ENCODE results near the gene GIMAP2. TPM values are rescaled to one million over a fixed set of nuclear protein-coding genes. Genes with fewer than 3 reads are reported as not detected.

Gene GIMAP2
- total RNA-seq, 2 donors from 2014 or later: not detected

DNA sequence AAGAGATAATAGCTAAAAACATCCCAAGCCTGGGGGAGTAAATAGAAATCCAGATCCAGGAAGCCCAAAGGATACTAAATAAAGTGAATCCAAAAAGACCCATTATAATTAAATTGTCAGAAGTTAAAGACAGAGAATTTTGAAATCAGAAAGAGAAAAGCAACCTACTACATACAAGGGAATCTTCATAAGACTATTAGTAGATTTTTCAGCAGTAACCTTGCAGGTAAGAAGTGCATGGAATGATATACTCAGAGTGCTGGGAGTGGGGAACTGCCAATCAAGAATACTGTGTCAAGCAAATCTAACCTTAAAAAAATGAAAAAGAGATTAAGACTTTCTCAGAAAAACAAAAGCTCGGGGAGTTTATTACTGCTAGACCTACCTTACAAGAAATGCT, 17.7 kb downstream of the GIMAP2 start:
- no peak overlapping the region for H3K4me3 Mint-ChIP-seq
- Histone ChIP-seq H3K27me3 (ENCODE audit: control insufficient read depth, insufficient read depth, low read length, poor library complexity, severe bottlenecking) (no peaks in the 10 kb centered on the region), H3K4me3 (ENCODE audit: low read length) (no peak overlapping the region), H3K27ac (ENCODE audit: low read depth, low read length) (no peak overlapping the region), H3K9me3 (ENCODE audit: control insufficient read depth, low read length) (peaks cover 32% of the 10 kb centered on the region), H3K36me3 (ENCODE audit: control insufficient read depth, insufficient read depth, low read length) (no peaks in the 10 kb centered on the region), H3K9ac (ENCODE audit: extremely low read depth, low read length, poor library complexity, severe bottlenecking) (no peak overlapping the region), H3K4me1 (ENCODE audit: control insufficient read depth, insufficient read depth, low read length) (no peaks in the 10 kb centered on the region)
- peaks cover 56% of the 10 kb centered on the region for H3K9me3 Mint-ChIP-seq
- TF ChIP-seq, protein P1, sequence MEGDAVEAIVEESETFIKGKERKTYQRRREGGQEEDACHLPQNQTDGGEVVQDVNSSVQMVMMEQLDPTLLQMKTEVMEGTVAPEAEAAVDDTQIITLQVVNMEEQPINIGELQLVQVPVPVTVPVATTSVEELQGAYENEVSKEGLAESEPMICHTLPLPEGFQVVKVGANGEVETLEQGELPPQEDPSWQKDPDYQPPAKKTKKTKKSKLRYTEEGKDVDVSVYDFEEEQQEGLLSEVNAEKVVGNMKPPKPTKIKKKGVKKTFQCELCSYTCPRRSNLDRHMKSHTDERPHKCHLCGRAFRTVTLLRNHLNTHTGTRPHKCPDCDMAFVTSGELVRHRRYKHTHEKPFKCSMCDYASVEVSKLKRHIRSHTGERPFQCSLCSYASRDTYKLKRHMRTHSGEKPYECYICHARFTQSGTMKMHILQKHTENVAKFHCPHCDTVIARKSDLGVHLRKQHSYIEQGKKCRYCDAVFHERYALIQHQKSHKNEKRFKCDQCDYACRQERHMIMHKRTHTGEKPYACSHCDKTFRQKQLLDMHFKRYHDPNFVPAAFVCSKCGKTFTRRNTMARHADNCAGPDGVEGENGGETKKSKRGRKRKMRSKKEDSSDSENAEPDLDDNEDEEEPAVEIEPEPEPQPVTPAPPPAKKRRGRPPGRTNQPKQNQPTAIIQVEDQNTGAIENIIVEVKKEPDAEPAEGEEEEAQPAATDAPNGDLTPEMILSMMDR (conservative IDR thresholded peaks at IDR 0.05): no peak
- H3K36me3 Mint-ChIP-seq (ENCODE audit: low read depth): no peaks in the 10 kb centered on the region
- DNase-seq: no peak
- 71% methylated on average over 1 of the region's 1 CpG; no CpG with 5 or more reads in 1 of the 2 experiments for WGBS, 2 experiments (ENCODE audit: insufficient coverage in 1 of 2, insufficient read length in 1 of 2)
- no peak overlapping the region for H3K27ac Mint-ChIP-seq
- no peaks in the 10 kb centered on the region for H3K4me1 Mint-ChIP-seq
- peaks cover 7% of the 10 kb centered on the region for H3K27me3 Mint-ChIP-seq (ENCODE audit: insufficient read depth)

GRCh38 chr7:150715293-150715692, 29.8 kb downstream of the GIMAP2 start:
- no peak overlapping the region for H3K4me3 Mint-ChIP-seq
- H3K36me3 ChIP-seq (ENCODE audit: control insufficient read depth, insufficient read depth, low read length): no peaks in the 10 kb centered on the region
- no peaks in the 10 kb centered on the region for H3K9me3 ChIP-seq (ENCODE audit: control insufficient read depth, low read length)
- no peaks in the 10 kb centered on the region for H3K4me1 ChIP-seq (ENCODE audit: control insufficient read depth, insufficient read depth, low read length)
- no peak overlapping the region for H3K27ac ChIP-seq (ENCODE audit: low read depth, low read length)
- H3K27ac Mint-ChIP-seq: no peak overlapping the region
- no peak overlapping the region for H3K9ac ChIP-seq (ENCODE audit: extremely low read depth, low read length, poor library complexity, severe bottlenecking)
- DNase-seq: no peak
- H3K4me3 ChIP-seq (ENCODE audit: low read length): no peak overlapping the region
- H3K9me3 Mint-ChIP-seq: peaks cover 13% of the 10 kb centered on the region
- H3K4me1 Mint-ChIP-seq: no peaks in the 10 kb centered on the region
- peaks cover 49% of the 10 kb centered on the region for H3K27me3 ChIP-seq (ENCODE audit: control insufficient read depth, insufficient read depth, low read length, poor library complexity, severe bottlenecking)
- TF ChIP-seq, protein P1 (conservative IDR thresholded peaks at IDR 0.05): no peak
- WGBS, 2 experiments (ENCODE audit: insufficient coverage in 1 of 2, insufficient read length in 1 of 2): 63 to 87% methylated on average over 4 of the region's 4 CpGs
- no peaks in the 10 kb centered on the region for H3K36me3 Mint-ChIP-seq (ENCODE audit: low read depth)
- H3K27me3 Mint-ChIP-seq (ENCODE audit: insufficient read depth): peaks cover 70% of the 10 kb centered on the region

- Histone ChIP-seq H3K27ac (ENCODE audit: low read depth, low read length) (no peak overlapping the region), H3K9ac (ENCODE audit: extremely low read depth, low read length, poor library complexity, severe bottlenecking) (no peak overlapping the region), H3K4me1 (ENCODE audit: control insufficient read depth, insufficient read depth, low read length) (no peaks in the 10 kb centered on the region), H3K27me3 (ENCODE audit: control insufficient read depth, insufficient read depth, low read length, poor library complexity, severe bottlenecking) (peaks cover 49% of the 10 kb centered on the region), H3K36me3 (ENCODE audit: control insufficient read depth, insufficient read depth, low read length) (no peaks in the 10 kb centered on the region), H3K4me3 (ENCODE audit: low read length) (no peak overlapping the region), H3K9me3 (ENCODE audit: control insufficient read depth, low read length) (no peaks in the 10 kb centered on the region)
- Mint-ChIP-seq H3K36me3 (ENCODE audit: low read depth) (no peaks in the 10 kb centered on the region), H3K4me1 (no peaks in the 10 kb centered on the region), H3K4me3 (no peak overlapping the region), H3K27ac (no peak overlapping the region), H3K27me3 (ENCODE audit: insufficient read depth) (peaks cover 74% of the 10 kb centered on the region), H3K9me3 (peaks cover 13% of the 10 kb centered on the region)
- 65 to 67% methylated on average over 4 of the region's 4 CpGs for WGBS, 2 experiments (ENCODE audit: insufficient coverage in 1 of 2, insufficient read length in 1 of 2)
- DNase-seq: no peak
- TF ChIP-seq, protein P1 (conservative IDR thresholded peaks at IDR 0.05): no peak
These were observed 30.2 kb downstream of the GIMAP2 start for GRCh38 chr7:150715738-150716137.
